ENCODE data around the gene TAF9B.
"Not testable (repeated sequence)": the region's sequence is repeated elsewhere in the genome, so short reads cannot be mapped to it uniquely, and the experiment has no call there.

TAF9B gene

DNA sequence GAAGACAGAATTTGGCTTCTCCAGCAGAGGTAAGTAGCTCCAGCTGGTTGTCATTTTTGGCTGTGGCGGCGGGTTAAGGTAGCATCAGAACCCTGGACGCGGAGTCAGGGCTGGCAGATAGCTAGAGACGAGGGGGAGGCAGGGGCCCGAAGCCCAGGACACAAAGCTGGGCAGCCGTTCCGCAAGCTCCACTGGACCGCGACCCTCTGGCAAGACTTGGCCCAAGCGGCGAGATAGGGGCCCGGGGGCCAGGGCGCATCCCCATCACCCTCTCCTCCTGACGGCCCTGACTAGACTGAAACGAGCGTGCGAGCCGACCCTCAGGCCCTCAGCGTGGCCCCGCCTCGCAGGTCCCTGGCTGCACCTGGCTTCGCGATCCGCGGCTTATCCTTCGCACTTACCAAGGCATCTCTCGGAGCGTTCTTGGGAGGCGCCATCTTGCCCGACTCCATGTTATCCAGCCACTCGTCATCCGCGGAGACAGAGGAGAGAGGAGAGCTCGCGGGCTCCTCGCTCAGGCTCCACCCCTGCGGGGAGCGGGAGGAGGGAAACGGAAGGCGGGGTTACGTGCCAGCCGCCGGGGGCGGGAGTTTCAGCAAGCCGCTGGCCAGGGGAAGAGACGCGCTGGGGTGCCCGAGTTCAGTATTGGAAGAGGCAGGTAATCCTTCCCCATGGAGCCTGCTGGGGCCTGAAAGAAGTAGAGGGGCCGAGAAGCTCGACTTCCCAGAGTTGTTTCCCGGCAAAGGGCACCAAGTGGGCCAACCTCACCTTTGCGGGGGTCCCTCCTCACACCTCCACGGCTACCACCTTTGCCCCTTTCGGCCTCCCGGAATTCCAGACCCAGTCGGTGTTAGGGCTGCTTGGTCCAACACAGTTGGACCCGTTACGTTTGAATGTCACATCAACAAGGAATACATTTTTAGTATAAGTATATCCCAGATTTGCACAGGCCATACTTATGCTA lies at the start of gene TAF9B:
TSS of gene TAF9B (minus strand) at position 491 of the 964 bp plus-strand sequence. CDS start at position 452, 39 bp downstream.
- DNase-seq, result peak; percentile 33

- DNase-seq, result no peak
These were observed 43.4 kb upstream of the TAF9B start for GRCh38 chrX:78182881-78183280.

DNA sequence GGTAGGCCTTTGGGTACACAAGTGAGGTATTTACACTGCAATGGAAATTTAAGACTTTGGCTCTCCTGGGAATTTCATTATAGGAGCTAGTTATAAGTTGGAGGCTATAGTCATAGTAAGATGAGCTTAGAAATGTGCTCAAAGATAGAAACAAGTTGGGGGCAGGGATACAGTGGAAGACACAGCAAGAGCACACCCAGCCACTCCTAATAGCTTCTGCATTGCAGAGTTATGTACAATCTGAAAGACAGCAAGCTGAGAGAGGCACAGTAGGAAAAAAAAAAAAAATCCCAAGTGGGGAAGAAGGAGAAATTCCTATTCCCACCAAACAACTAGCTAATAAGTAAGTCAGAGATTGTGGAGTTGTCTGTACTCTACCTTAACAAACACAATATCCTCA lies 41.9 kb upstream of the TAF9B start:
- no peak for DNase-seq

DNA sequence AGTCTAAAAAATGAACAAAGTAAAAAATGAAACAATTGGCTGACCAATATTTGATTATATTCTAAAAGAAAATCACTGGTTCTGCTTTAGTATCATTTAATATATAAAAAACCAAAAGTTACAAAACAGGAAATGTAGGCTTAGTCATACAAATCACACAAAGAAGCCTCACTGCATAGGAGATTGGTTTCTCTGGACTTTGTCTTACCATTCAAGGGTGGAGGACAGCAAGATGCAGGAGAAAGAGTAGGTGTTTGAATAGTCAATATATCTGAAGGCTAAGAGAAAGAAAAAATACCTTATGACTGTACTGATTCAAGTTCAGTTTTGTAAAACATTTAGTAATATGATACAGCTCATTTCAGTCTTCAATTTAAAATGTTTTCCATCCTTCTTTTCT lies 28.6 kb upstream of the TAF9B start:
- no peak for DNase-seq

- DNase-seq, result no peak
These were observed 26.0 kb upstream of the TAF9B start for GRCh38 chrX:78165425-78165824.

GRCh38 chrX:78163175-78163574 lies 23.7 kb upstream of the TAF9B start:
- not testable (repeated sequence) for DNase-seq

DNA sequence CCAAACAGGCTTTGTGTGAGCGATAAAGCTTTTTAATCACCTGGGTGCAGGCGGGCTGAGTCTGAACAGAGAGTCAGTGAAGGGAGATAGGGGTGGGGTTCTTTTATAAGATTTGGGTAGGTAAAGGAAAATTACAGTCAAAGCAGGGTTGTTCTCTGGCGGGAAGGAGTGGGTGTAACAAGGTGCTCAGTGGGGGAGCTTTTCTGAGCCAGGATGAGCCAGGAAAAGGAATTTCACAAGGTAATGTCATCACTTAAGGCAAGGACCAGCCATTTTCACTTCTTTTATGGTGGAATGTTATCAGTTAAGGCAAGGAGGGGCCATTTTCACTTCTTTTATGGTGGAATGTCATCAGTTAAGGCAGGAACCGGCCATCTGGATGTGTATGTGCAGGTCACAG lies 21.3 kb upstream of the TAF9B start:
- DNase-seq, result not testable (repeated sequence)

DNA sequence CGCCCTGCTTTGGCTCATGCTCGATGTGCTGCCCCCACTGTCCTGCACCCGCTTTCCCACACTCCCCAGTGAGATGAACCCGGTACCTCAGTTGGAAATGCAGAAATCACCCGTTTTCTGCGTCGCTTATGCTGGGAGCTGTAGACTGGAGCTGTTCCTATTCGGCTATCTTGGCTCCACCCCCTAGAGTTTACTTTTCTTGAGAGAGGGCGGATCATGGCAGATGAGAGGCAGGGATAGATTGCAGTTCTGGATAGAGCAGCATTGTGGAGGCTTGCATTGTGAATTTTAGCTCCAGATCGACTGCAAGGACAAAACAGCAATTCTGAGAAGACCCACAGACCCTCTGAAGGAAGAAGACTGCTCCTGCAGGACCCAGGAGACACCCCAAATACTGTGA lies 18.4 kb upstream of the TAF9B start:
- DNase-seq, result not testable (repeated sequence)

- DNase-seq, result not testable (repeated sequence)
These were observed 17.9 kb upstream of the TAF9B start for GRCh38 chrX:78157373-78157772.

GRCh38 chrX:78147002-78147540 lies 7.6 kb upstream of the TAF9B start:
- DNase-seq, result not testable (repeated sequence)

- DNase-seq, result no peak
These were observed 756 bp upstream of the TAF9B start for GRCh38 chrX:78140206-78140605.

GRCh38 chrX:78133238-78133960 lies 6.1 kb downstream of the TAF9B start:
- no peak for DNase-seq

- DNase-seq, result no peak
These were observed 8.3 kb downstream of the TAF9B start for GRCh38 chrX:78131117-78131516.

DNA sequence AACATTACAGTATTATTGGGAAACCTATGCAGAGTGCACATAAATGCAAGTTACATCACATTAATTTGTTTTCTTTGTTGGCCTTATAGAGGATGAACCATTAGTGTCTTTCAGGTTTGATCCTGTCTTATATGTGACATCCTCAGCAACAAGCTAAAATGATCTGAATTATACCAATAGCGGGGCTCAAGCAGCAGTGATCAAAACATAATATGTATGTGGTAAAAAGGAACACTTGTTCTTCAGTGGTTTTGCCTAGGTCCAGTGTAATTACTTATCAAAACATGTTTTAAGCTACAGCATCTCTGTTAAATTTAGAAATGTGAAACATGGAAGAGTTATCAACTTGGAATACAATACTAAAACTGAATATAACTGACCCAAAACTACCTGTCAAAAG lies 9.1 kb downstream of the TAF9B start:
- no peak for DNase-seq

DNA sequence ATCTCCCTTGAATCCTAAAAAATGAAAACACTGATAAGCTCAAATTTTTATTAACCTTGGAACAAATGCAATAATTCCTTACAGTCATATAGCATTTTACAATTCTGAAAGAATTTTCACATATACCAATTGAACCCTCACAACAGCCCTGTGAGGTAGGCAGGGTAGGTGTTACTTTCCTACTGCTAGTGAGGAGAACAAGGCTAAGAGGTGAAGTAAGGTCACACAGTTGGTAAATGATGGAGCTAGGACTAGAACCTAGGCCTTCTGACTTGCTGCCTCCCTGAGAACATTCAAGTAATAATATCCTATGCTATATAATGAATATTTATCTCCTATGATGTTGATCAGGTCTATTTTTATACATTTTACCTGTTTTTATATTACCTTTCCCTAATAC lies 9.7 kb downstream of the TAF9B start:
- DNase-seq, result no peak

GRCh38 chrX:78125781-78126180 lies 13.7 kb downstream of the TAF9B start:
- DNase-seq, result not testable (repeated sequence)

GRCh38 chrX:78125148-78125547 lies 14.3 kb downstream of the TAF9B start:
- no peak for DNase-seq

DNA sequence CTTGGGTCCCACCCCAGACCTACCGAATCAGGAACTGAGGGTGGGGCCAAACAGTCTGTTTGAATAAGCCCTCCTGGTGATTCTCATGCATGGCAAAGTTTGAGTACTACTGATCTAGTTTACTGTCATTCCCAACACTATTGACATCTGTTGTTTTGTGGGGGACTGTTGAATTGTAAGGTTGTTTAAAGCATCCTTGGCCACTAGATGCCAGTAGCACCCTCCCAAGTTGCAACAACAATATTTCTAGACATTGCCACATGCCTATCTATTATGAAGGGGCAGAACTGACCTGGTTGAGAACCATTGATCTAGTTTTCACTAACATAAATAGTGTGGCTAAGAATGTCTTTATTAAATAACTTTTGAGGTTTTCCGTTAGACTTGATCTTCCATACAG lies 15.1 kb downstream of the TAF9B start:
- DNase-seq, result no peak

DNA sequence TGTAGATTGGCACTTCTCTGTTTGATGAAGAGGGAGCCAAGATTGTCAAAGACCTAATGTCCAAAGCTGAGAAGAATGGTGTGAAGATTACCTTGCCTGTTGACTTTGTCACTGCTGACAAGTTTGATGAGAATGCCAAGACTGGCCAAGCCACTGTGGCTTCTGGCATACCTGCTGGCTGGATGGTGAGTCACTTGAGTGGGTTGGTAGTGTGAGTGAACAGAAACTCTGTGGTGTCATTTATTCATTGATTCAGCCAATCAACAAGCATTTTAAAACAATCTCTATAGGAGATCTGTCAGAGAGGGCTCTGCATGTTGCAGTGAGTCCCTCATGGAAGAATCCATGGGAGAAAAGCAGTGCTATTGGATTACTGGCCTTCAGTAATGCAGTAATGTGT lies 16.3 kb downstream of the TAF9B start:
- no peak for DNase-seq

DNA sequence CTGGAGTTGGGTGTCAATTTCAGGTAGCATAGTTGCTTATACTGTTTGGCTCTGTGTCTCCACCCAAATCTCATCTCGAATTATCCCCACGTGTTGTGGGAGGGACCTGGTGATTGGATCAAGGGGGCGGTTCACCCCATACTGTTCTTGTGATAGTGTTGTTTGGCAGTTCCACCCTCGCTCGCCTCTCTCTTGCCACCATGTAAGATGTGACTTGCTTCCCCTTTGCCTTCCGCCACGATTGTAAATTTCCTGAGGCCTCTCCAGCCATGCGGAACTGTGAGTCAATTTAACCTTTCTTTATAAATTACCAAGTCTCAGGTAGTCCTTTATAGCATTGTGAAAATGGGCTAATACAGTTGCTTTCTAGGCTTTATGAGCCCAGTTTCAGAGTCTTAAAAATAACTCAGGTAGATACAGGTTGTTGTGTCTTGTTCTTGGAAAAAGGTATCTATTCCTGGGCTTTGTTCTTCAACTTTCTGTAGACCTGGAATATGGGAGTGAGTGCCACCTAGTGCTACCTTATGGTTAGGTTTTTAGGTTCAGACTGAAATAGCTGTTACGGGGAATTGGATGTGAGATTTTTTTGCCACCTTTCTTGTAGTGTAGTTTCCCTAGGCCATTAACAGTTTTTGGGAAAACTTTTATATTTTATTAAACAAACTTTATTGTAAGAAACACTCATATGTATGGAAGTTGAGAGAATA lies 19.8 kb downstream of the TAF9B start:
- DNase-seq, result no peak

DNA sequence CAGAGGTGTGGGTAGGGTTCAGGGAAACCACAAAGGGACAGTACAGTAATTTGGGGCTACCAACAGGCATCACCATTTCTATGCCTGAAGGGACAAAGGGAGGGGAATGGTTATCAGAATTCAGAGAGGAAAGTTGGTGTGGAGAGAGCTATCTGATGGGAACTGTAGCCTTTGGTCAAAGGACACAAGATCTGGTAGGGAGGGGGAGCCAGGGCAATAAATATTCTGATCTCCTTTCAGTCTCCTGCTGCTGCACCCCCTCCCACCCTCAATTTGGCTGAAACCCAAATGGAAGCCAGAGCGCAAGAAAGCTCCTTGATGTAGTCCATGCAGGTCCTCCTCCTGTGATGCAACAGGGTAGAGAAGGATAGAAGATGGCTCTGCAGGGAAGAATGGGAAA lies 20.8 kb downstream of the TAF9B start:
- DNase-seq, result no peak

DNA sequence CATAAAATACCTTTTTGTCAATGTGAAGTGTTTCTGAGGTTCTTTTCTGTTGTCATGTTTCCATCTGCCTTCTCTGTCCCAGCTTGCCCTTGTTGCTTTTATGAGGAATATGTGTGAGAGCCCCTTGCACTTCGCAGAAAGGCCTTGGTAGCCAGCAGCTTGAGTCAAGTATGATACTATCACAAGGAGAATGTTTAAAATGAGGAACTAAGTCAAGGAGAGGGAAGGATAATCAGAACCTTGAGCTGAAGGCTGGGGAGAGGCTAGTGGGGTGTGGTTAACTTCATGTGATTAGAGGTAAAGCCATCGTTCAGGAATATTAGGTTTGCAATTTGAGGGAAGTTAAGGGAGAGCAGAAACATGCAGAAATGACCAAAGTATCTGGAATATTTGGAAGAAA lies 22.7 kb downstream of the TAF9B start:
- DNase-seq, result no peak

DNA sequence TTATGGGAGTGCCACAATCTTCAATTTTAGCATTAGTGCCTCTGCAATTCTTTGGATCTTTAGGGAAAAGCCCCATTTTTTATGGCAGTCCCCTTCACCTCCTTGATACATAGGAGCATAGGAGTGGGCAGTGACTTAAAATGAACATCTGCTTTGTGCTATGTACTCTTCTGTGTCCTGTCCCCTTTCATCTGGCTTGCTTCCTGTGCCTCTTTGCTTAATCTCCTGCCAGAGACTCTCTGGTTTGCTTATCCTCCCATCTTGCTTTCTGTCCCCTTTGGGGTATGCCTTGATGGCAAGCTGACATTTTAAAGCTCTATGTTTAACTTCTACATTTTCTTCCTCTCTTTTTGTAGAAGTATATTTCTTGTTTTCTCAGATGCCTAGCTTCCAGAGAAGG lies 23.1 kb downstream of the TAF9B start:
- DNase-seq, result no peak

All from NCI-H1417 treated with DMSO at 0.1 percent for 48 hours (cell line).